NCI-H1092 treated with DMSO at 0.1 percent for 48 hours (cell line): Measurements from ENCODE around the gene SHB.

Experiments used
- DNase-seq: peaks from one replicate; lab custom pipeline; 2025; lab: John Stamatoyannopoulos, UW

SHB gene

DNA sequence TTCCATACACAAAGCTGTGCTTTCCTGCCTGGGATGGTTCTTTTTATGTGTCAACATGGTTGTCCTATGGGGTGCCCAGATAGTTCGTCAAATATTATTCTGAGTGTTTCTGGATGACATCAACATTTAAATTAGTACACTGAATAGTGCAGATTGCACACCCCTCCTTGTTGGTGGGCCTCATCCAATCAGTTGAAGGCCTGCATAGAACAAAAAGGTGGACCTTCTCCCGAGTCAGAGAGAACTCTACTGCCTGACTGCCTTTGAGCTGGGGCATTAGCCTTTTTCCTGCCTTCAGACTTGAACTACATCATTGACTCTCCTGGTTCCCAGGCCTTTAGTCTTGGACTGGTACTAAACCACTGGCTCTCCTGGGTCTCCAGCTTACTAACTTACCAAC lies 80.4 kb downstream of the SHB start:
- no peak for DNase-seq

DNA sequence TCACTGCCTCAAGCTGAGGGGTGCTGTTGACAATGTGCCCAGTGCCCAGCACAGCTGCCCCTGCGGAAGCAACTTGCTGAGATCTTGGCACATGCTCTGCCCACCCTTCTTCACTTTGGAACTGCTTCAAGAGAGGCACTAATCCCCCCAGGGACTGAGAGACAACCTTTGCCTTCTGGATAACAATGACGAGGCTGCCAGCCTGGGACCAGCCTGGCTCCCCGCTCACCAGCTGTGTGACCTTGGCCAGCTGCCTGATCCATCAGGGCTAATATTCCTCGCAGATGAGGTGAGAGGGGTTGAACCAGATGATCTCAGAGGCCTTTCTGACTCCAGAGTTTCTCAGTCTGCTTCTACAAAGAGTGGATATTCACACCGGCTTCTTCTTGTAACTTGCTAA lies 81.0 kb downstream of the SHB start:
- DNase-seq: peak; percentile 92

DNA sequence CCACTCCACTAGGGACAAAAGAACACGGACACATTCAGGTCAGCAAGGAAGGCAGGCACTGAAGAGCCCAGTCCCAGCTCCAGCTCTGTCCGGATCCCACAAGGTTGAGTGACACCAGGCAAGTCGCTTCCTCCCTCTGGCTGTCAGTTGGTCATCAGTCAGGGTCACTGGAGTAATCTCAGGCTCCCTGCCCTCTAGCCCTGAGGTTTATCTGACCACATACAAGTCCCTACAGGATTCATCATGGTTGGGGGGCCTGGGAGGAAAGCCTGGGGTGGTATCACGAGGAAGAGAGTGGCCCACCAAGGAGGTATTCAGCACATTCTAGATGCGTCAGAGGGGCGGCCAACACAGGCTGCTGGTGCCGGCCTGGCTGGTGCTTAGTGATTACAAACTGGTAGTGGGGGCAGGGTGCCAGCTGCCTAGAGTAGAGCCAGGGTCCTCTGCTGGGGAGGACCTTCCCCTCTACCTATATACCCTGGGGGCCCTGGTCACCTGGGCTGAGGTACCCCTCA lies 81.5 kb downstream of the SHB start:
- DNase-seq: peak; percentile 87

DNA sequence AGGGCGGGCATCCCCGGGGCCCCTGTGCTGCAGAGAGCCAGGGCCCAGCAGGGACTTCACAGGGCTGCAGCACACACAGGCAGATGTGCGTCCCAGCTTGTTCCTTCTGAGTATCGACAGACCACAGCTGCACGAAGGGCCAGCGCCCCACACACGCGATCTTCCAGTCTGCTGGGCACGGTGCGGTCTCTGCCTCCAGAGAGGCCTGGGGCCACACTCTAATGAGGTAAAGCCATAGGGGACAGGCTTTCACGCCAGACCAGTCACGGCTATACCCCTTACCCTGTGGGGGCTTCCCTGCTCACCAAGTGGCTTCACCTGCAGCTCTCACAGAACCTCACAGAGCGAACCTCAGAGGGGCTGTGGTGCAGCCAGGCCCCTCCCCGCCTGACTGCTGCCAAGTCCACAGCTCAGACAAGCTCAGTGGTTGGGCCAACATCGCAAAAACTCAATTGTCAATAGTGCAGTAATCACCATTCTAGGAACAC lies 82.2 kb downstream of the SHB start:
- DNase-seq: peak; percentile 38

DNA sequence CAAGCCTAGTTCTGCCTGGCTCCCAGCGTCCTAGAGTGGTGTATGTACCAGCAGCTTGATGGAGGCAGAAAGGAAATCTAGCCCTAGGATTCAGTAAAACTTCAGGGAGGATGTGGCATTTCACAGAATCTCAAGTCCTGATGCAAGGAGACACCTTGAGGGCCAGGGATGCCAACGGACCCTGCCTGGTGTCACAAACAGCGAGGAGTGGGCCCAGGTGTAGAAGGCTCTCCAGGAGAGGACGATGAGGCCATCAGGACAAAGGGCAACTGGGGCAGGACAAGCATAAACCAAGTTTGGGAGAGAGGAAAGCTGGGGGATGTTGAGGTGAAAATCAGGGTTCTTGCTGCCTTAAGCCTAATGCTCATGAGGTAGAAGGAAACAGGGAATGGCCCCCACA lies 83.0 kb downstream of the SHB start:
- no peak for DNase-seq

DNA sequence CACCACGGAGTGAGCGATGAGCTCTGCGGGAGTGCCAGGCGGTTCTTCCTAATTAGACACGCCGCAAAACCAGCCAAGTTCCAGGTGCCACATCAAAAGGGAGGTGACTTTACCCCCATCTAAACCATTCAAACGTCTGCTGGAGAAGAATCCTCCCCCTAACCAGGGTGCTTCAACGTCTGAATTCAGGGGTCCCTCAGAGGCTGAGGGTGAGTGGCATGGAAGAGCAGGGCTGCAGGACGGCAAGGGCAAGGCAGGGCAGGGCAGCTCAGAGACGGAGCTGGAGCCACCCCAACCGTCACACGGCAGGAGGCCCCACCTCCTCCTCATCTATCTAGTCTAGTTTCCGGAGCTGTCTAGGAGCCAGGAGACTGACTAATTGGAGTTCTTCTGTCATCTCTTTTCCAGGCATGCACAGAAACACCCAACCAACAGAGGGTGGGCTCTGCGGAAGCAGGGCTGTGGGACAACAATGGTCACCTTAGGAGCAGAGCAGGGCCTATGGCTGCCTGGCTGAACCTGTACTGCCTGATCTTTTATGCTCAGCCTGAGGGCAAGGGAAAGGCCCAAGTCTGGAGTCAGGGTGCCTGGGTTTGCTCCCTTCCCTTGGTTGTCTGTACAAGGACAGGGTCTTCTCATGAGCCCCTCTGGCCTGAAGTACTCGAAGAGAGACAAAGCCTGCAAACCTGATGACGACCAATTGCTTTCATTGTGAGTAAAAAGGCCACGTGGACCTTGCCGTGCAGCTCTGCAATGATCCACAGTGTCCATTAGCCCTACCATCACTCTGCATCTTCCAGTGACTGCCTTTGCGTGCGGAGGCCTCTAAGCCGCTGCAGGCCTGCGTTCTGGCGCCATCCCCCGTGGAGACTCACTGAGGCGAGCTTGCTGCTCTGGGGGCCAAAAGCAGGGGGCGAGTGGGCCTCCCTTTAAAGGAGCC lies 84.1 kb downstream of the SHB start:
- DNase-seq: peak; percentile 77

DNA sequence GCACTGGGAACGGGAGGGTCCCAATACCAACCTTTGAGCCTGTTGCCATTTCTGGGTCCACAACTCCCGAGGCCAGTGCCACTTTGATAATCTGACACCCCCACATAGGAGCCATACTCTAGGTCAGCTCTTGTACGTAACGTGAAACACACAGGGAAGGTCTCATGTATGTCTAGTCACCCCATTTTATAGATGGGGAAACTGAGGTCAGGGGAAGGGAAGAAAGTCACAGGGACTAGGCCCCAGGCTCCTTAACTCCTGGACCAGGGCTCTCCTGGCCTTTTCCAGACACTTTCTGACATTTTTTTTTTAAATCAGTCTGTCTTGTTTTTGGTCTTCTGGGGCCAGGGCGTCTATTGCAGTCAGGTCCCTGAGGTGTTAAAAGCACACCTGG lies 84.8 kb downstream of the SHB start:
- no peak for DNase-seq

DNA sequence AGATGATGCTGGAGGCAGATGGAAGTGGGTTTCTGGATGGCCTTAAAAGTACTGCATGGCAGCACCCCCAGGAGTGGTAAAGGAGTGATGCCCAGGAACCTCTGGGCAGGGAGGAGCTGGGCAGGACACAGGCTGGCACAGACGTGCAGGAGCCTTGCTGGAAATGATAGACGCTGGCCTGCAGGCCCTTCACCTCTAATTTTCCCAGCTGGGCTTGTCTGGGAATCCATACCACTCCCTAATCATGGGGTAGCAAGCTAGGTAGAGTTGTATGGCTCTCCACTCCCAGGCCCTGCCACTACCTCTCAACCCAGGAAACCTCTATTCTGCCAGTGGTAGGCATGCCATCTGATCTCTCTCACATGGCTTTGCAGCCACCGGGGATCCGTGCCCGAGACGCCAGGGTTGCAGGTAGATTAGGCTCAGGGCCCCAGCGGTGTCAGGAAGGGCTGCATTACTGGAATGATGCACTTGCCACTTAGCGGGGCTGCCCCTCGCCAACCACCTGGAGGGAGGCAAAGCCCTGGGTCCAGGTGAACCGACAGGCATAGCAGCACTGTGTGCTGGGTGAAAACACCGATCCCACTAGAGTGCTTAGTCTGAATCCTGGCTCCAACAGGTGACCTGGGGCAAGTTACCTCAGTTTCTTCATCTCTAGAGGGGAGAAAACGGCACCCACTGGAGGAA lies 85.5 kb downstream of the SHB start:
- DNase-seq: no peak

DNA sequence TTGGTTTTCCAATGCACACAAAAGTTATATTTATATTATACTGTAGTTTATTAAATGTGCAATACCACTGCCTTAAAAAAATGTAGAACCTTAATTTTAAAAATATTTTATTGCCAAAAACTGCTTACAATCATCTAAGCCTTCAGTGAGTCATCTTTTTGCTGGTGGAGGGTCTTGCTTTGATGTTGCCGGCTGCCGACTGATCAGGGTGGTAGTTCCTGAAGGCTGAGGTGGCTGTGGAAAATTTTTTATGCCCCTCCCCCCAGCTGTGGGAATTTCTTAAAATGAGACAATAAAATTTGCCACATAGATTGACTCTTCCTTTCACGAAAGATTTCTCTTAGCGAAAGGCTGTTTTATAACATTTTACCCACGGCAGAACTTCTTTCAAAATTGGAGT lies 89.2 kb downstream of the SHB start:
- DNase-seq: no peak

DNA sequence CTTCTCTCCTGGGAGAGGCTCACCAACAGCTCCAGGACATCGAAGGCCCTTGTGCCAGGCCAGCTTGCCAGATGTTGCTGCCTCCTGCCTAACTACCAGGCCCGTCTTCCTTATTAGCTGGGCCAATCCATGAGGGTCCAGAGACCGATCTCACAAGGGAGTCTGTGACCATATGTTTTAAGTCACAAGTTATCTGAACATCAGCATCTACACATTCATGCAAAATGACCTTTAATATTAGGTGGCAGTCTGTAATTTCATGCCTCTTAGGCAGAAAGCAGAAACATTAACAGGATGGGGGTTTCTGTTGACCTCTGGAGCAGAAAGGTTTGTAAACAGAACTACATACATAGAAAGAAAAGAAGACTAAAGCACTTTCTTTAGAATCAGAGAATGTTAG lies 90.0 kb downstream of the SHB start:
- no peak for DNase-seq

DNA sequence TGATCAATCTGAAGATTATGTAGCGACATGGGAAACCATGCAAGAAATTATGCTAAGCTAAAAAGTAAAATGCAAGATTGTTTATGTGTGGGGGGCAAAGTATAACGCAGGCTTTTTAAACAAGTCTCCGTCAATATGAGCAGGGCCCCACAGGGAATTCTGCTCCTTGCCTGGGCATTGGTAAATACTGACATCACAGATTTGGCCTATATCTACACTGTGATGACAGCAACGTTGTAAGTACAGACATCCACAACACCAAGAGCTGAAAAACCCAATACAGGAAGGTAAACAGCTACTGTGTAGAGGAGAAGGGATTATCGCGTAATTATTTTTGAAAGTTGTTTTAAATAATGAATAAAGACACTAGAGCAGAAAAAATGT lies 90.6 kb downstream of the SHB start:
- DNase-seq: no peak

DNA sequence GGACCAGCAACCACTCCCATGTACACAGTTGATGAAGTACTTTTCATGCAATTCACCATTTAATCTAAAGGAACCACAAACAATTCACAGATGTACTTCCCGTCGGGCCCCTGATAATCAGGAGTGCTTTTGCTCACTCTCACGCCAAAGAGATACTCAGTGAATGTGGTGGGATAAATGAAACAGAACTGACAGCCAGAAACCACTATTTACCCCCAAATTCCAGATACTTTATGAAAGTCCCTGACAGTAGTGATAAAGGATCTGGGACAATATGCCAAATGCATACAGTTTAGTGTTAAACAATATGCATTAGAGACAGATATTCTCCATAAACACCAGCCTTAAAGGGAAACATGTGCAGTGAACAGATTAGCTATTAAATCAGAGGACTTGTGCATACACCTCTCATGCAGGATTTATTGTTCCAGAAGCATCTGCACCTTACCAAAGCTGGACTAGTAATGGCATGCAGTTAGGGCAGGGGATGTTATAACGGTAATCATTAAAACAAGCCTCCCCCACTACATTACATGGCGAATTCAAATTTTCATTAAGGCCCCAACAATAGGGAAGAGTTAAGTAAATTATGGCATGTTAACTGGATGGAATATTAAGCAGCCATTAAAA lies 91.1 kb downstream of the SHB start:
- no peak for DNase-seq

DNA sequence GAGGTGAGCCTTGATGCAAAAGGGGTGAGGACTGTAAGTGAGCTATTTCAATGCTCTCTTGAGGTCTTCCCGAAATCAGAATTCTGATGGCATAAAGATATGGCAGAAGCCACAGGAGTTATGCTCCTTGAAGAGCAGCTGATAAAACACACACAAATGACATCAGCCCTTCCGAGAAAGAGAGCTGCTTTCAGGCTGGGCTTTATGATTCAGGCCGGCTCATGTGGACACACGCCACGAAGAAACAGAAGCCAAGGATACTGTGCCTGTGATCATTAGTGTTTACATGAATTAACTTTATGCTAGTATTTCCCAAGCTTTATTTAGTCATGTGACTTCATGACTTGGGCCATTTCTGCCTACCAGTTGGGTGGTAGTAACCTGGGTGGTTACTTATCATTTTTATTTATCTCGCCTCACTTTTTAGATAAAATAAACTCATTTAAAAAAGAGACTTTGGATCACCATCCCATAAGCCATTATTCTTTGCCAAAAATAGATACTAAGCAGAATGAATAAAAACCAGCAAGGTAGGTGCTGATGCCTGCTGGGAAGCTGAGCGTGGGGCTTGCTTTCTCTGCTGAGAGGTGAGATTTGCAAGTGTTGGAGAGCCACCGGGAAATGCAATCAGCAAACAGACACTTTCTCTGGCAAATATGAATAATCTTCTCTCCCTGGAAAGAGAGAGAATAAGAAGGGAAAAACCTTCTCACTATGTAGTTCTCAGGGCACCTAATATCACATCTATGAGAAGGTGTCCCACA lies 92.1 kb downstream of the SHB start:
- peak; percentile 21 for DNase-seq

DNA sequence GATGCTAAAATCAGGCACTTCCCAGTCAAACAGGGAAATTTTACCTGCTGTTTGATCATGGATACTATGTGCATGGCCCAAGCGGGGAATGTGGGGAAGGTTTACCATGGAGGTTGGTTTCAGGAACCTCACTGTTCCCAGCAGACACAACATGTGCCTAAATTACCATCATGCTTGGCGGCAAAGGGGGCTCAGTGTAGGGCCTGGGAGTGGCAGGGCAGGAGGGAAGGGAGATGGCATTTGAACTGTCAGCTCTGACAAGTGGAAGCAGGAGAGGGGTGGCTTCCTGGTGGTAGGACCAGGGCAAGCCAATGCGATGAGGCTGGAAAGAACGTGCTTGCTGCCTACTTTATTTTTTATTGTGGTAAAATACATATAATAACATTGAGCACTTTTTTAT lies 93.4 kb downstream of the SHB start:
- DNase-seq: no peak

DNA sequence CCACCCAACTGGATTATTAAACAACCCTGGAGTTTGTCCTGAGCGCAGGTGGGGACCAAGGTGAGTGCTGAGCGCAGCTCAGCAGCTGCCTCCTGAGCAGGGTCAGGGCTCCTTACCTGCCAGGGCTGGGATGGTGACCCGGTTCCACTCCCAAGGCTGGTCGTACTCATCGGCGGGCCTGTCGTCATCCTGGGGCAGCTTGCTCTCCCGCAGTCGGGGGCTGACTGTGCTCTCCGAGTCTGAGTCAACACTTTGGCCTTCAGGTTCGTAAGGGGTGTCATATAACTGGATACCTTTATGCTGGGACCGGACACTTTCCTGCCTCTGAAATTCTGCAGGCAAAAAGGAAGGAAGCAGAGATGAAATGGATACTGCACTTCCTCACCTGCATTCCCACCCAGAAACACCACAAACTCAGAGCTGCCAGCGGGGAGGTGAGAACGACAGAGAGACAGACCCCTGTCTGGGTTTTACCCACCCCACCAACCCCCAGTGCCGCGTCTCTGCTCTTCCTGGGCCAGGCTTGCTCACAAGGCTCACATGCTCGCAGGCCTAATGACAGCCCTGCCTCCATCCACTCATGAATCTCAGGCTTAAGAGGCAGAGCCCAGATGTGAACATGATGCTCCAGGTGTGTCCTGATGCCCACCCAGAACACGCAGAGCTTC lies 94.4 kb downstream of the SHB start:
- DNase-seq: no peak

DNA sequence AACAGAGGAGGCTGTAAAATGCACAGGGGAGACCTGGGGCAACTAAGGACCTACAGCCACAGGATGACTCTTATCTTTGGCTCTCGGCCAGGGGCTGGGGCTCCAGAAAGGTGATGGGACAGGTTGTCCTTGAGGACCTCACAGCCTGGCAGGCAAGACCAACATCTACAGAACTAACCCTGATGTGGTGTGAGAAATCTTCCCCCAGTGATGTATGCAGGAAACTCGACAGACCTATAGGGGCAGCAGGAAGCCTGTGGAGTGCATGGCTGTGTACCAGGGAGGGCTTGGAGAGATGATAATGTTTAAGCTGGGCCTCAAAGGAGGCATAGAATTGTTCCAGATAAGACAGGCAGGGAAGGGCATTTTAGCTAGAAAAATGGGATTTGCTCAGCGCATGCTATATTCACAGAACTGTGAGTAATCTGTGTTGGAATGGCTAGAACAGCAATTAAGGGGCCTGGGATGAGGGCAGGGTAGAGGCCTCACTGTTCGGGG lies 96.6 kb downstream of the SHB start:
- DNase-seq: no peak

DNA sequence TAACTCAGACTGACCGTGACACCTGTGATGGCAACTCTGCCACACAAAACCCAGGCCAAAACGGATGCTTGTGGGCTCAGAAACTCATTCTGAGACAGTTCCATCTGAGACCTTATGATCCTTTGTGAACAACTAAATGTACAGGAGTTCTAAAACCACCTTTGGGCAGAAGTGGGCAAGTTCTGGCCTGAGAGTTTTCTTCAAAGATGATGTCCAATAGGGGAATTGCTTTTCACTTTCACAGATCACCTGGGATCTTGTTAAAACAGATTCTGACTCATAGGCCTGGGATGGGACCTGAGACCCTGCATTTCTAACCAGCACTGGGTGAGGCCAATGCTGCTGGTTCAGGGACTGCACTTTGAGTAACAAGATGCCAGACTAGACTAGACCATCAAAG lies 97.3 kb downstream of the SHB start:
- DNase-seq: no peak

DNA sequence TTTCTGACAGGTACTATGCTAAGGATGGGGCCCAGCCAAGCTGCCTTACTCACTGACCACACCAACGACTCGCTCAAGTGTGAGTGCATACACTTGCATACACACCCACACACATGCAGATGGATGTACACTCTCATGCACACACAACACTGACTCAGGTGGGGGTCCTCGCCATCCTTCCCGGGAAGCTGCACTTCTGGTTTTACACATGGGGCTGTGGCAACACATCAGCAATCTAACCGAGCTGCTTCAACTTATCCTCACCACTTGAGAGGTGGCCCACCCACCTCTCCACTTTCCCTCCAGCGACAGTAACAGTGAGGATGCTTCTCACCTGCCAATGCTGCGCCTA lies 97.9 kb downstream of the SHB start:
- no peak for DNase-seq

DNA sequence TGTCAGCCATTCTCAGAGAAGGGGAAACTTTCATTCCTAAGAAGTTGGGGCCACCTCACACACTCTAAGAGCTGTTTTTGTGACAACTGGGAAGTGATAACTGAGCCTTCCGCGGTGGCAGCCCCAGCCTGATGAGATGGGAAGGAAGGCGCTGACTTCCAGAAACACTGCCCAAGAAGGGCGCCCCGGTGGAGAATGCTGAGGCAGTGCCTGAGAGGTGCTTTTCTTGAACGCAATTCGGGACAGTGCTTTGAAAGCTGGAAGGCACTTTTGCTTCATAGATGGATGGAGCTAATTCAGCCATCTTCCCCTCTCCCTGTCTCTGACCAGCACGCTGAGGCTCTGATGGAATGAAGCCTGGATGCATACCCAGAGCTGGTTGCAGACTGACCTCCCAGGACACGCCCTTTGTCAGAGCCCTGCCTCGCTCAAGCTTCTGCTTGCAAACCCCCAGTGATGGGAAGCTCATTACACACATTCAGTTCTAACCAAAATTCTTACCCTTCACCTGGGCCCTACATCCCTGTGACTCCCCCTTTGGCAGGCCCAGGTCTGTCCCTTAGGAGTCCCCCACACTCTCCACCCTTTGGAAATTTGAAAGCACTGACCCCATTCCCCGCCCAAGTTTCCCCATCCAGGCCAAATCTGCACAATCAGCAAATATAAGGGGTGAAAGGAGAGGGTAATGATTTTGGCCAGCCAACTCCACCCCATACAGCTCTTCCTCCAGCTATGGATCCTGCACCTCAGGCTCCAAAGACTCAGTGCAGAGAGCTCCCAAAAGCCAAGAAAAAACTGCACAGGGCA lies 98.5 kb downstream of the SHB start:
- no peak for DNase-seq

DNA sequence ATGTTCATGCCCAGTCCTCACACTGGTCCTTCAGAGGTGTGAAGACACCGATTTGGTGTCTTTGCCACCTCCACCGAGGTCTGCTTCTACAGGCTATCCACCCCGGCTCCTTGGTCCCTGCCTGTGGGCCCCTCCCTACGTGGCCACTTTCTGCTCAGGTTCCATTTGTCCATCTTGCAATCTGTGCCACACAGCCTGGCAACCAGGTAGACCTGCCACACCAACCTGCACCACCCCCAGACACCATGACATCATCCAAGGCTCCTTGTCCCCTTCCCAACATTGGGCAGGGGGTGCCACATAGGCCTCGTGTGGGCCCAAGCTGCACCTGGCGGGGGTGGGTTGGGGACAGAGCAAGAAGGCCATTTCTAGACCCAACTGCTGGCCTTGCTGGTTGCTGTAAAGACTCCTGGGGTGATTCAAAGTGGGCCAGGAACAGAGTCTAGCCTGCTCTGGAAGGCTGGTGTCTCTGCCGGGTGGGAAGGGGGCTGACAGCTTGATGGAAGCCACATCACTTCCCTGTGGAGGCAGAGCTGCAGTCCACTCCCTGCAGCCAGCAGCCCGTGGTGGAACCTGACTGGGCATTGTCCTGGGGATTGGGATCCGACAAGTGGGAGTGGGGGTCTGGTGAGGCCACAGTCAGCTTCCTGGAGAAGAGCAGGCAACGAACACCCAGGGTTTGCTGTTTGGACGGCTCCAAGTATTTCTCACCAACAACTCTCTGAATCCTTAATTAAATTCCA lies 99.3 kb downstream of the SHB start:
- DNase-seq: no peak
